ENCODE data around the gene INCA1. TPM values are rescaled to one million over a fixed set of nuclear protein-coding genes. Genes with fewer than 3 reads are reported as not detected.
A peak's percentile ranks its signal among the peaks of the same experiment; 100 is the strongest.

INCA1 gene
- total and polyA plus RNA-seq, 2 of the 13 experiments (the other 11 are each of a cell fraction or from before 2014, with no cell fraction given), result 0.93 to 2.6 TPM

- TF ChIP-seq ZBTB26 (CRISPR knock-in tag; IDR thresholded peaks at IDR 0.05; ENCODE audit: borderline replicate concordance) (peak; percentile 61; the same call in 1 of the 2 replicates), CBX5 (CRISPR knock-in tag; IDR thresholded peaks at IDR 0.05; ENCODE audit: borderline replicate concordance) (peak; percentile 61; the same call in 1 of the 2 replicates), HOXA3 (CRISPR knock-in tag; IDR thresholded peaks at IDR 0.05) (peak; percentile 87), ZNF460 (CRISPR knock-in tag; IDR thresholded peaks at IDR 0.05; ENCODE audit: borderline replicate concordance) (peak; percentile 64), ZNF629 (CRISPR knock-in tag; conservative IDR thresholded peaks at IDR 0.05) (0 out of 2 replicates have a peak, but pooled peaks have one; percentile 6), ZNF768 (CRISPR knock-in tag; IDR thresholded peaks at IDR 0.05) (peak; percentile 56; the same call in 1 of the 2 replicates), ZSCAN25 (CRISPR knock-in tag; IDR thresholded peaks at IDR 0.05) (peak; percentile 70; the same call in 1 of the 2 replicates), KMT2B (CRISPR knock-in tag; IDR thresholded peaks at IDR 0.05) (peak; percentile 62), ZNF562 (CRISPR knock-in tag; IDR thresholded peaks at IDR 0.05; ENCODE audit: borderline replicate concordance) (no peak), MEIS2 (CRISPR knock-in tag; IDR thresholded peaks at IDR 0.05) (0 out of 2 replicates have a peak, but pooled peaks have one; percentile 4), ATF4 (CRISPR knock-in tag; IDR thresholded peaks at IDR 0.05) (0 out of 4 replicates have a peak, but pooled peaks of 1 of the 2 experiments have one; percentile 18), AFF4 (CRISPR knock-in tag; IDR thresholded peaks at IDR 0.05) (no peak), JARID2 (CRISPR knock-in tag; IDR thresholded peaks at IDR 0.05; ENCODE audit: insufficient replicate concordance) (no peak), TAF15 (IDR thresholded peaks at IDR 0.05; ENCODE audit: low read depth, low read length, poor library complexity, severe bottlenecking) (peak; percentile 62), CCDC6 (CRISPR knock-in tag; IDR thresholded peaks at IDR 0.05) (no peak), HNRNPH1 (optimal IDR thresholded peaks at IDR 0.05; ENCODE audit: low read depth, low read length) (peak; percentile 72), ZBTB38 (CRISPR knock-in tag; IDR thresholded peaks at IDR 0.05) (peak; percentile 43; the same call in 1 of the 2 replicates), NKX3-1 (CRISPR knock-in tag; IDR thresholded peaks at IDR 0.05) (peak; percentile 82), ZNF580 (CRISPR knock-in tag; IDR thresholded peaks at IDR 0.05; ENCODE audit: borderline replicate concordance, low read depth) (peak; percentile 91; the same call in 1 of the 2 replicates), ZNF780A (CRISPR knock-in tag; IDR thresholded peaks at IDR 0.05) (0 out of 2 replicates have a peak, but pooled peaks have one; percentile 67), ZNF746 (CRISPR knock-in tag; IDR thresholded peaks at IDR 0.05) (0 out of 2 replicates have a peak, but pooled peaks have one; percentile 58), ZFX (CRISPR knock-in tag; IDR thresholded peaks at IDR 0.05; ENCODE audit: low read depth) (peak; percentile 78), HES4 (CRISPR knock-in tag; IDR thresholded peaks at IDR 0.05; ENCODE audit: borderline replicate concordance) (0 out of 2 replicates have a peak, but pooled peaks have one; percentile 53)
These were observed 10.2 kb downstream of the INCA1 start, which contains the start of gene CAMTA2 (continued) for GRCh38 chr17:4986951-4987766.

Data from HepG2 (cell line).